Measurements from ENCODE around the gene SNRNP70. TPM values are rescaled to one million over a fixed set of nuclear protein-coding genes. Genes with fewer than 3 reads are reported as not detected.

SNRNP70 gene
- total and polyA plus RNA-seq, 5 donors = 117 to 146 (median 144) TPM

GRCh38 chr19:49148784-49149651 is 63.8 kb downstream of the SNRNP70 start:
- H3K27me3 ChIP-seq (ENCODE audit: control insufficient read depth, insufficient read depth) = no peaks in the 10 kb centered on the region
- WGBS = 2% methylated on average over 49 of the region's 49 CpGs
- intact Hi-C loops (cut with DNase I) = loop anchor here in 3 of 4 donors (5.0 to 10.0 kb wide), 2 partner anchors 52 to 54 kb away; no protein-coding TSS in a partner anchor
- peaks cover 2% of the 10 kb centered on the region for H3K4me1 ChIP-seq (ENCODE audit: control insufficient read depth, insufficient read depth, low read length)
- peak; percentile 83 to 85 for ATAC-seq
- H3K27ac ChIP-seq (ENCODE audit: low read length) = peak overlapping the region; percentile 85
- no peaks in the 10 kb centered on the region for H3K9me3 ChIP-seq (ENCODE audit: control insufficient read depth, low read length)
- peak overlapping the region; percentile 66 for H3K4me3 ChIP-seq (ENCODE audit: low read length)
- DNase-seq = peak; percentile 99 to 100 (median 99)

- DNase-seq (peak; percentile 81 to 88 (median 88)), ATAC-seq (peak; percentile 46 to 53)
- peaks cover 4% of the 10 kb centered on the region for H3K4me1 ChIP-seq (ENCODE audit: control insufficient read depth, insufficient read depth, low read length)
- no peaks in the 10 kb centered on the region for H3K27me3 ChIP-seq (ENCODE audit: control insufficient read depth, insufficient read depth)
- intact Hi-C loops (cut with DNase I) = loop anchor here in 3 of 4 donors (5.0 to 10.0 kb wide), 3 partner anchors 32 to 55 kb away; partner anchors contain the start of genes C19orf73 (in 1 of the 3) and PPFIA3 (in 1 of the 3)
- no peaks in the 10 kb centered on the region for H3K9me3 ChIP-seq (ENCODE audit: control insufficient read depth, low read length)
- H3K4me3 ChIP-seq (ENCODE audit: low read length) = peak overlapping the region; percentile 66
- WGBS = under 1% methylated on average over 23 of the region's 23 CpGs
- peak overlapping the region; percentile 85 for H3K27ac ChIP-seq (ENCODE audit: low read length)
Measured at GRCh38 chr19:49149652-49150105, 64.4 kb downstream of the SNRNP70 start.

GRCh38 chr19:49150106-49150943 is 65.1 kb downstream of the SNRNP70 start:
- Histone ChIP-seq H3K27me3 (ENCODE audit: control insufficient read depth, insufficient read depth) (no peaks in the 10 kb centered on the region), H3K4me3 (ENCODE audit: low read length) (peak overlapping the region; percentile 66), H3K27ac (ENCODE audit: low read length) (peak overlapping the region; percentile 85), H3K9me3 (ENCODE audit: control insufficient read depth, low read length) (no peaks in the 10 kb centered on the region), H3K4me1 (ENCODE audit: control insufficient read depth, insufficient read depth, low read length) (peaks cover 4% of the 10 kb centered on the region)
- intact Hi-C loops (cut with DNase I) = loop anchor here in 1 of 4 donors (5.0 kb wide), 1 partner anchor 33 kb away; the partner anchor contains the start of genes C19orf73 and PPFIA3
- WGBS = under 1% methylated on average over 74 of the region's 75 CpGs
- ATAC-seq = peak; percentile 62 to 64
- peak; percentile 86 to 94 (median 94) for DNase-seq

DNA sequence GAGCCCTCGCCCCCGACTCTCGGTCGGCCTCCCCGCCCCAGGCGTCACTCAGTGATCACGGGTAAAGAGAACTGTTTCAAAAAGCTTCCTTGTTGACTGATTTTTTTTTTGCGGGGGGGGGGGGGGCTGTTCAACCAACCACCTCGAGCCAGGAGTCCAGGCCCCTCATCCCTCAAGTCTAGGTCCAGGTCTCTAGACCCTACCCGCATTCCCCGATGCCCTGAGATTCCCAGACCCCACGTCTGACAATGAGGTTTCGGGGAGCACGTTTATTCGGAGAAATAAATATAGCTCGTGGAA is 65.6 kb downstream of the SNRNP70 start:
- DNase-seq (no peak), ATAC-seq (no peak)
- no peaks in the 10 kb centered on the region for H3K9me3 ChIP-seq (ENCODE audit: control insufficient read depth, low read length)
- no peaks in the 10 kb centered on the region for H3K27me3 ChIP-seq (ENCODE audit: control insufficient read depth, insufficient read depth)
- H3K4me3 ChIP-seq (ENCODE audit: low read length) = peak overlapping the region; percentile 66
- intact Hi-C loops (cut with DNase I) = loop anchor here in 1 of 4 donors (5.0 kb wide), 1 partner anchor 34 kb away; the partner anchor contains the start of genes C19orf73 and PPFIA3
- H3K27ac ChIP-seq (ENCODE audit: low read length) = peak overlapping the region; percentile 6
- peaks cover 4% of the 10 kb centered on the region for H3K4me1 ChIP-seq (ENCODE audit: control insufficient read depth, insufficient read depth, low read length)
- 7% methylated on average over 16 of the region's 16 CpGs for WGBS

DNA sequence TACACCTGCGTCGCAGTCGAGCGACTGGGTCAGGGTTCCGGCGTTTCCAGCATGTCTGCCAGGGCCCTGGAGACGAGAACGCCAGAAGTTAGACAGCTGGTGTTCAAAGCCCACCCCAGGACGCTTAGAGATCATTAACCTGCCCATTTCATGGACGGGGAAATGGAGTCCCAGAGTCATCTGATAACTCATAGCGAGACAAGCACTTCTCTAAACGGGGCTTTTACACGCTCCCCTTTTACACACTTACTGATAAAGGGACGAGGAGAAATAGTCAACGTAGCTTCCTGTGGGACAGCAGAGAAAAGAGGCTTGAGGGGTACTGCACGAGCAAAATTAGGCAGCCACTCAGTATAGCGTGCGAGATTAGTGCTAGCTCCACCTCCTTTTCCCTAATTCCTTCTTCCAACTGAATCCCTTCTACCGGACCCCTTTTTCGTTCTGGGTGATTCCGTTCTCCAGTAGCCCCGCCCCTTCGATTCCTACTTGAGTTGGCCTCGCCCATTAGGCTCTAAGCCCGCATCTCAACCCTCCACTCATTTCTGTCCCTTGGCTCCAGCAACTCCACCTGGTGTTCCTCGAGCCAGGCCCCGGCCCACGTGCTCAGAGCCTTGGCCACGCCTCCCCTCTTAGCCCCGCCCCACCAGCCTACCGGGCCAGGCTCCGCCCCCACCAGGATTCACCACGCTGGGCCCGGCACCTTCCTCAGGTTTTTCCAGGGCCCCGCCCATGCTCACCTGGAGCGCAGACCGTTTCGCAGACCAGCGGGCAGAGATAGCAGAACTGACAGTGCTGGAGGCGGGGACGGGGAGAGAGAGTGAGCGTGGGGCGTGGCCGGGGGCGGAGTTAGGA is 66.2 kb downstream of the SNRNP70 start:
- ATAC-seq = peak; percentile 2
- intact Hi-C loops (cut with DNase I) = loop anchor here in 1 of 4 donors (5.0 kb wide), 1 partner anchor 34 kb away; the partner anchor contains the start of genes C19orf73 and PPFIA3
- DNase-seq = peak; percentile 68 to 88 (median 86)
- Histone ChIP-seq H3K27me3 (ENCODE audit: control insufficient read depth, insufficient read depth) (no peaks in the 10 kb centered on the region), H3K9me3 (ENCODE audit: control insufficient read depth, low read length) (no peaks in the 10 kb centered on the region), H3K27ac (ENCODE audit: low read length) (peak overlapping the region; percentile 39), H3K4me1 (ENCODE audit: control insufficient read depth, insufficient read depth, low read length) (peaks cover 4% of the 10 kb centered on the region), H3K4me3 (ENCODE audit: low read length) (peak overlapping the region; percentile 21)
- WGBS = 10% methylated on average over 45 of the region's 45 CpGs

DNA sequence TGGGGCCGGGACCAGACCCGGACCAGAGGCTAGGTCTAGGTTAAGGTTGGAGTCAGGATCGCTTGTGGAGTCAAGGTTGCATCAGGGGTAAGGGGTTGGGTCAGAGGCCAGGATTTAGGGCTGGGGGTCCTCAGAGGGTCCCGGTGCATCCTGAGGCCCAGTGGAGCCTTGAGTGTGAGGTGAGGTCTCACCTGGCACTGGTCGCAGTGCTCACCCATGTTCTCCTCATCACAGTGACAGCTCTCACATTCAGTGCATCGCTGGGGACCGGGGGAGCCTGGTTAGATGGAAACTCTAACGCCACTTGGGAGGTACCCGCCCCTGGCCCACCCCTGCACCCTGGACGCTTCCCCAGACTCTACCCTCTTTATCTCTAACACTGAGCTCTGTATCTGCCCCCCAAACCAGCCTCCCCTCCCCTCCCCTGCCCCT is 66.9 kb downstream of the SNRNP70 start:
- intact Hi-C loops (cut with DNase I) = loop anchor here in 1 of 4 donors (5.0 kb wide), 1 partner anchor 35 kb away; the partner anchor contains the start of genes C19orf73 and PPFIA3
- WGBS = 19% methylated on average over 10 of the region's 10 CpGs
- Histone ChIP-seq H3K4me3 (ENCODE audit: low read length) (peak overlapping the region; percentile 21), H3K4me1 (ENCODE audit: control insufficient read depth, insufficient read depth, low read length) (peaks cover 4% of the 10 kb centered on the region), H3K27ac (ENCODE audit: low read length) (peak overlapping the region; percentile 39), H3K9me3 (ENCODE audit: control insufficient read depth, low read length) (no peaks in the 10 kb centered on the region), H3K27me3 (ENCODE audit: control insufficient read depth, insufficient read depth) (no peaks in the 10 kb centered on the region)
- ATAC-seq (no peak), DNase-seq (no peak)

DNA sequence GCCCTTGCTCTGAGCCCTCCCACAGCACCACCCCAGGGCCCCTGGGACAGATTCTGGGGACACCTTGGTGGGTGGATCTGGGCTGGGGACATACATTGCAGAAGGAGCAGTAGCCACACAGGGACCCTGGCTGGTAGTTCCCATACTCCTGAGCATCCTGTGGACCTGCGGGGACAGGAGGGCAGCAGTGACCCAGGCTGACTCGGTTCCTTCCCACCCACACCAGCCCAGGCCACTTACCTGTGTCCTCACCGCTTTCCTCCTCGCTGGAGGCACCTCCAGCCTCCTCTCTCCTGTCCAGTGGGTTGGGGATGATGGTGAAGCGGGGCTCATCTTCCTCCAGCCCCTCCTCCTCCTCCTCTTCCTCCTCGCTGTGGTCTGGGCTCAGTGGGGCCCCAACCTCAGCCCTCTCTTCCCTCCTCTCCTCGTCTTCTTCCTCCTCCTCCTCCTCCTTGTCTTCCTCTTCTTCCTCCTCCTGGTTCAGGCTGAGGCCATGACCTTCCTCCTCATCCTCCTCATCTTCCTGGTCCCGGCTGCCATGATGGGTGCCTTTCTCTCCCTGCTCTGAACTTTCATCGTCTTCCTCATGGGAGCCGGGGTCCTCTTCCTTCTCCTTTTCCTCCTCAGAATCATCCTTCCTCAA is 68.0 kb downstream of the SNRNP70 start:
- H3K27me3 ChIP-seq (ENCODE audit: control insufficient read depth, insufficient read depth) = no peaks in the 10 kb centered on the region
- H3K9me3 ChIP-seq (ENCODE audit: control insufficient read depth, low read length) = no peaks in the 10 kb centered on the region
- WGBS = 82% methylated on average over 10 of the region's 10 CpGs
- intact Hi-C loops (cut with DNase I) = loop anchor here in 1 of 4 donors (5.0 kb wide), 1 partner anchor 36 kb away; the partner anchor contains the start of genes C19orf73 and PPFIA3
- H3K4me1 ChIP-seq (ENCODE audit: control insufficient read depth, insufficient read depth, low read length) = peaks cover 6% of the 10 kb centered on the region
- no peak for ATAC-seq
- peak overlapping the region; percentile 5 for H3K27ac ChIP-seq (ENCODE audit: low read length)
- DNase-seq = no peak
- peak overlapping the region; percentile 11 for H3K4me3 ChIP-seq (ENCODE audit: low read length)

DNA sequence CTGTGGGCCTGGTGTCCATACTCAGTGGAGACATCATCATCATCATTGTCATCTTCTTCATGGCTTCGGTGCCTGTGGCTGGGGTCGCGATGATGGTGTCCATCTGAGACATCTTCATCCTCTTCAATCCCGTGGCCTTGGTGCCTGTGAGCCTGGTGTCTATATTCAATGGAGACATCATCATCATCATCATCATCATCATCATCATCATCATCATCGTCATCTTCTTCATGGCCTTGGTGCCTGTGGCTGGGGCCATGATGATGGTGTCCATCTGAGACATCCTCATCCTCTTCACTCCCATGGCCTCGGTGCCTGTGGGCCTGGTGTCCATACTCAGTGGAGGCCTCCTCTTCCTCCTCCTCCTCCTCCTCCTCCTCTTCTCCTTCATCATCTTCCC is 69.0 kb downstream of the SNRNP70 start:
- H3K27me3 ChIP-seq (ENCODE audit: control insufficient read depth, insufficient read depth) = no peaks in the 10 kb centered on the region
- 95% methylated on average over 6 of the region's 6 CpGs for whole genome bisulfite sequencing
- peak overlapping the region; percentile 49 for H3K27ac ChIP-seq (ENCODE audit: low read length)
- DNase-seq = peak in 1 of 3 donors; percentile 7
- H3K4me1 ChIP-seq (ENCODE audit: control insufficient read depth, insufficient read depth, low read length) = peaks cover 6% of the 10 kb centered on the region
- H3K9me3 ChIP-seq (ENCODE audit: control insufficient read depth, low read length) = no peaks in the 10 kb centered on the region
- ATAC-seq = no peak
- peak overlapping the region; percentile 27 for H3K4me3 ChIP-seq (ENCODE audit: low read length)
- intact Hi-C loops (cut with DNase I) = loop anchor here in 1 of 4 donors (5.0 kb wide), 1 partner anchor 37 kb away; the partner anchor contains the start of genes C19orf73 and PPFIA3

DNA sequence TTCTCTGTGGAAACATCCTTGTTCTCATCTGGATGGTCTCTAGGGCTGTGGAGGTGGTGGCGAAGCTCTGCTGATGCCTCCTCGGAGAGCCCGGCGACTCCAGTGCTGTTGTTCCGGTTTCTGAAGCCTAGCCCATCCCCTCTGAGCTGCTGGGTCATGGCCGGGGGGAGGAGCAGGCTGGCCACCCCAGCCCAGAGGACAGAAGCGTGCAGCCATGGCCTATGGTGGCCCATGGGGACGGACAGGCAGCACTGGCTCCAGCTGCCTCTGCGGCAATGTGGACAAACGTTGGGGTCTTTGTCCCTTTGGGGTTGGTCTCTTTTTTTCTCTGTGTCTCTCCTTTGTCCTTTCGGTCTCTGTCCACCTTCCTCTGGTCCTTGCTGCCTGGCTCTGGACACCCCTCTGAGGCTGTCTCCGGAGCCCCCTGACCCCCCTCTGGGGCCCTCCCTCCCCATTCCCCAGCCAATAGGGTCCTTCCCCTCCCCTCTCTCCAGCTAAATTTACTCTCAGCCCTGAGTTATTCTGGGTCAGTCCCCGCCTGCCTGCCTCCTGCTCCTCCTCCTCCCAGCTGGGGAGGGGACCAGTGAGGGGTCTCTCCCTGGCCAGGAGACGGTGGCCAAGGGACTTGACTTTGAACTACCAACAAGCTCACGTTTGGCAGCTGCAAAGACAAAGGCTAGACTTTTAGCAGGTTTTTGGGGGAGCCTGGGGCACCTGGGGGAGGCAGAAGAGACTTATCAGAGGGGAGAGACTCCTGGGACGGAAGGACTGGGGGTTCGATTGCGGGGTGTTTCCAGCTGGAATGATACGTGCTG is 70.0 kb downstream of the SNRNP70 start, which contains the start of gene HRC:
Gene HRC (minus strand): TSS at position 392 of the 815 bp plus-strand sequence. CDS start 159 bp downstream, at position 233.
- 30% methylated on average over 19 of the region's 19 CpGs for WGBS
- H3K4me3 ChIP-seq (ENCODE audit: low read length) = peak within 1 kb of the TSS; percentile 27
- peak; percentile 49 to 87 (median 84) for DNase-seq

More for the DNA sequence above, 70.0 kb downstream of the SNRNP70 start, which contains the start of gene HRC:
- intact Hi-C loops (cut with DNase I) = loop anchor here in 1 of 4 donors (5.0 kb wide), 1 partner anchor 33 kb away; no protein-coding TSS in a partner anchor
- peaks cover 6% of the 10 kb centered on the region for H3K4me1 ChIP-seq (ENCODE audit: control insufficient read depth, insufficient read depth, low read length)
- H3K9me3 ChIP-seq (ENCODE audit: control insufficient read depth, low read length) = no peaks in the 10 kb centered on the region
- H3K27ac ChIP-seq (ENCODE audit: low read length) = peak within 1 kb of the TSS; percentile 94
- ATAC-seq = peak; percentile 43 to 57
- H3K27me3 ChIP-seq (ENCODE audit: control insufficient read depth, insufficient read depth) = no peaks in the 10 kb centered on the region
